Stomach (tissue), 4 donors: ENCODE results near the gene CDC14A.

Experiments
- POLR2AphosphoS5 ChIP-seq, 3 donors: sonication (generic); formaldehyde crosslinking; IDR thresholded peaks; one replicate each; pipeline ENCODE4 v1.6.1; 2016; ENCODE audit warnings: antibody characterized with exemption in 3 of 3
- TF ChIP-seq, protein P1 (sequence below), 7 experiments: fragments of 450-650 bp in 4 of 7; fragments of 200-600 bp in 3 of 7; sonication (generic) in 3 of 7; IDR thresholded peaks; one replicate each; pipeline ENCODE4 v1.5.1; 2016 to 2019; ENCODE audit warnings: antibody characterized with exemption in 7 of 7, control low read depth in 2 of 7, mild to moderate bottlenecking in 1 of 7

DNA sequence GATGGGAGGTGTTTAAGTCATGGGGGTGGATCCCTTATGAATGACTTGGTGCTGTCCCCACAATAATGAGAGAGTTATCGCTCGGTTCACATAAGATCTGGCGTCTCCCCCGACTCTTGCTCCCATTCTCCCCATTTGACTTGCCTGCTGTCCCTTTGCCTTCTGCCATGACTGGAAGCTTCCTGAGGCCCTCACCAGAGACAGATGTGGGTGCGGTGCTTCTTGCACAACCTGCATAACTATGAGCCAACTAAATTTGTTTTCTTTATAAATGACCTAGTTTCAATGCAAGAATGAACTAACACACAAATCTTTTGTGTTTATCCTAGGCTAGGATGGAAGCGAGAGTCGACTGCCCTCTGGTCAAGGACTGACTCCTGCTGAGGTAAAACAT is 31.2 kb upstream of the CDC14A start:
- TF ChIP-seq, protein P1, sequence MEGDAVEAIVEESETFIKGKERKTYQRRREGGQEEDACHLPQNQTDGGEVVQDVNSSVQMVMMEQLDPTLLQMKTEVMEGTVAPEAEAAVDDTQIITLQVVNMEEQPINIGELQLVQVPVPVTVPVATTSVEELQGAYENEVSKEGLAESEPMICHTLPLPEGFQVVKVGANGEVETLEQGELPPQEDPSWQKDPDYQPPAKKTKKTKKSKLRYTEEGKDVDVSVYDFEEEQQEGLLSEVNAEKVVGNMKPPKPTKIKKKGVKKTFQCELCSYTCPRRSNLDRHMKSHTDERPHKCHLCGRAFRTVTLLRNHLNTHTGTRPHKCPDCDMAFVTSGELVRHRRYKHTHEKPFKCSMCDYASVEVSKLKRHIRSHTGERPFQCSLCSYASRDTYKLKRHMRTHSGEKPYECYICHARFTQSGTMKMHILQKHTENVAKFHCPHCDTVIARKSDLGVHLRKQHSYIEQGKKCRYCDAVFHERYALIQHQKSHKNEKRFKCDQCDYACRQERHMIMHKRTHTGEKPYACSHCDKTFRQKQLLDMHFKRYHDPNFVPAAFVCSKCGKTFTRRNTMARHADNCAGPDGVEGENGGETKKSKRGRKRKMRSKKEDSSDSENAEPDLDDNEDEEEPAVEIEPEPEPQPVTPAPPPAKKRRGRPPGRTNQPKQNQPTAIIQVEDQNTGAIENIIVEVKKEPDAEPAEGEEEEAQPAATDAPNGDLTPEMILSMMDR (IDR thresholded peaks at IDR 0.05) = no peak
- TF ChIP-seq POLR2AphosphoS5 (IDR thresholded peaks at IDR 0.05) = no peak
